ENCODE results near the gene MAP3K5.

DNA sequence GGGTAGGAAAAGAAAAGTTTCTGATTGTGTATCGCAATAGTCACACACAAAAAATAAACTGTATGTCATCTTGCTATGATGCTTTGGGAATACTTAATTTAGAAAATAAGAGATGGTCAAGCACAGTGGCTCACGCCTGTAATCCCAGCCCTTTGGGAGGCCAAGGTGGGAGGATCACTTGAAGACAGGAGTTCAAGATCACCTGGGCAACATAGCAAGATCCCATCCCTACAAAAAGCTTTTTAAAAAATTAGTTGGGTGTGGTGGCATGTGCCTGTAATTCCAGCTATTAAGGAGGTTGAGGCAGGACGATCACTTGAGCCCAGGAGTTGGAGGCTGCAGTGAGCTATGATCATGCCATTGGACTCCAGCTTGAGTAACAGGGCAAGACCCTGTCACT lies 269.6 kb downstream of the MAP3K5 start:
- TF ChIP-seq, protein P1, sequence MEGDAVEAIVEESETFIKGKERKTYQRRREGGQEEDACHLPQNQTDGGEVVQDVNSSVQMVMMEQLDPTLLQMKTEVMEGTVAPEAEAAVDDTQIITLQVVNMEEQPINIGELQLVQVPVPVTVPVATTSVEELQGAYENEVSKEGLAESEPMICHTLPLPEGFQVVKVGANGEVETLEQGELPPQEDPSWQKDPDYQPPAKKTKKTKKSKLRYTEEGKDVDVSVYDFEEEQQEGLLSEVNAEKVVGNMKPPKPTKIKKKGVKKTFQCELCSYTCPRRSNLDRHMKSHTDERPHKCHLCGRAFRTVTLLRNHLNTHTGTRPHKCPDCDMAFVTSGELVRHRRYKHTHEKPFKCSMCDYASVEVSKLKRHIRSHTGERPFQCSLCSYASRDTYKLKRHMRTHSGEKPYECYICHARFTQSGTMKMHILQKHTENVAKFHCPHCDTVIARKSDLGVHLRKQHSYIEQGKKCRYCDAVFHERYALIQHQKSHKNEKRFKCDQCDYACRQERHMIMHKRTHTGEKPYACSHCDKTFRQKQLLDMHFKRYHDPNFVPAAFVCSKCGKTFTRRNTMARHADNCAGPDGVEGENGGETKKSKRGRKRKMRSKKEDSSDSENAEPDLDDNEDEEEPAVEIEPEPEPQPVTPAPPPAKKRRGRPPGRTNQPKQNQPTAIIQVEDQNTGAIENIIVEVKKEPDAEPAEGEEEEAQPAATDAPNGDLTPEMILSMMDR (IDR thresholded peaks at IDR 0.05): no peak
- TF ChIP-seq TCF7L2 (IDR thresholded peaks at IDR 0.05; ENCODE audit: low read depth, low read length) (no peak), POLR2AphosphoS5 (IDR thresholded peaks at IDR 0.05; ENCODE audit: low read depth, low read length) (no peak)
- TF ChIP-seq, protein P2, sequence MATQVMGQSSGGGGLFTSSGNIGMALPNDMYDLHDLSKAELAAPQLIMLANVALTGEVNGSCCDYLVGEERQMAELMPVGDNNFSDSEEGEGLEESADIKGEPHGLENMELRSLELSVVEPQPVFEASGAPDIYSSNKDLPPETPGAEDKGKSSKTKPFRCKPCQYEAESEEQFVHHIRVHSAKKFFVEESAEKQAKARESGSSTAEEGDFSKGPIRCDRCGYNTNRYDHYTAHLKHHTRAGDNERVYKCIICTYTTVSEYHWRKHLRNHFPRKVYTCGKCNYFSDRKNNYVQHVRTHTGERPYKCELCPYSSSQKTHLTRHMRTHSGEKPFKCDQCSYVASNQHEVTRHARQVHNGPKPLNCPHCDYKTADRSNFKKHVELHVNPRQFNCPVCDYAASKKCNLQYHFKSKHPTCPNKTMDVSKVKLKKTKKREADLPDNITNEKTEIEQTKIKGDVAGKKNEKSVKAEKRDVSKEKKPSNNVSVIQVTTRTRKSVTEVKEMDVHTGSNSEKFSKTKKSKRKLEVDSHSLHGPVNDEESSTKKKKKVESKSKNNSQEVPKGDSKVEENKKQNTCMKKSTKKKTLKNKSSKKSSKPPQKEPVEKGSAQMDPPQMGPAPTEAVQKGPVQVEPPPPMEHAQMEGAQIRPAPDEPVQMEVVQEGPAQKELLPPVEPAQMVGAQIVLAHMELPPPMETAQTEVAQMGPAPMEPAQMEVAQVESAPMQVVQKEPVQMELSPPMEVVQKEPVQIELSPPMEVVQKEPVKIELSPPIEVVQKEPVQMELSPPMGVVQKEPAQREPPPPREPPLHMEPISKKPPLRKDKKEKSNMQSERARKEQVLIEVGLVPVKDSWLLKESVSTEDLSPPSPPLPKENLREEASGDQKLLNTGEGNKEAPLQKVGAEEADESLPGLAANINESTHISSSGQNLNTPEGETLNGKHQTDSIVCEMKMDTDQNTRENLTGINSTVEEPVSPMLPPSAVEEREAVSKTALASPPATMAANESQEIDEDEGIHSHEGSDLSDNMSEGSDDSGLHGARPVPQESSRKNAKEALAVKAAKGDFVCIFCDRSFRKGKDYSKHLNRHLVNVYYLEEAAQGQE (IDR thresholded peaks at IDR 0.05; ENCODE audit: insufficient read depth in 1 of 2, low read depth in 2 of 2, low read length in 1 of 2): no peak

Measured in Panc1 (cell line).